HCT116 (cell line): ENCODE results near the gene PCDHGA11. TPM values are rescaled to one million over a fixed set of nuclear protein-coding genes. Genes with fewer than 3 reads are reported as not detected.

Experiments
- ATAC-seq: fragments of 200-7000 bp; cut with Tn5 transposase; 2 replicates; pipeline ENCODE4 v1.9.1; 2020; ENCODE audit warnings: mild to moderate bottlenecking, moderate library complexity
- BruUV-seq: library from RNA; stranded (reverse); fragments of 400-500 nt; replicated peaks from 2 replicates; lab custom pipeline; 2021; lab: Mats Ljungman, UMichigan
- CTCF ChIA-PET: fragments of 300-600 bp; sonication (Branson Sonifier 250); formaldehyde crosslinking; loops from one replicate; lab custom pipeline; 2021; ENCODE audit warnings: antibody characterized with exemption; lab: Charles Lee
- POLR2A ChIA-PET: fragments of 300-600, 350-600 bp; sonication (Branson Sonifier 250); formaldehyde crosslinking; loops from one replicate; lab custom pipeline; 2021; ENCODE audit warnings: antibody characterized with exemption; lab: Charles Lee
- RAD21 ChIA-PET, 2 experiments: fragments of 300-600 bp; sonication (Branson Sonifier 250); formaldehyde crosslinking; loops; one replicate each; lab custom pipeline; 2023; ENCODE audit warnings: low total read pairs in 2 of 2; ENCODE audit not compliant: uncharacterized antibody in 2 of 2, unreplicated experiment in 2 of 2, low non-redundant PET in 1 of 2; lab: Charles Lee
- DNase-seq: peaks from one replicate; pipeline ENCODE4 v3.0.0-alpha.2; 2010; ENCODE audit warnings: low read depth, low spot score
- H2AFZ ChIP-seq: fragments of 200-600 bp; shearing (Covaris generic), sonication (generic); 2 replicates; pipeline ENCODE4 v1.6.1; 2017; ENCODE audit warnings: low read depth, mixed run types, mixed read lengths, antibody characterized with exemption, low read length; ENCODE audit not compliant: poor library complexity, severe bottlenecking
- H3K27ac ChIP-seq: 2 replicates; pipeline ENCODE4 v1.5.1; 2012; ENCODE audit warnings: low read depth, low read length
- H3K27me3 ChIP-seq: fragments of 200-600 bp; sonication (generic); 2 replicates; pipeline ENCODE4 v1.6.1; 2016; ENCODE audit warnings: mixed run types, low read length, mixed read lengths; ENCODE audit not compliant: insufficient read depth
- H3K36me3 ChIP-seq, 2 experiments: fragments of 200-500 bp in 1 of 2; fragments of 200-600 bp in 1 of 2; sonication (Bioruptor generic) in 1 of 2; sonication (generic) in 1 of 2; 2 replicates each; pipeline versions ENCODE4 v1.5.1 to v1.6.1; 2014 to 2016; ENCODE audit warnings: low read length in 2 of 2, inconsistent platforms in 1 of 2, mixed read lengths in 1 of 2, mixed run types in 1 of 2; ENCODE audit not compliant: insufficient read depth in 2 of 2, control insufficient read depth in 1 of 2
- H3K4me1 ChIP-seq, 2 experiments: fragments of 200-600 bp in 1 of 2; sonication (generic) in 1 of 2; 2 replicates each; pipeline versions ENCODE4 v1.5.1 to v1.6.1; 2012 to 2017; ENCODE audit warnings: low read length in 2 of 2, inconsistent platforms in 1 of 2, mild to moderate bottlenecking in 1 of 2, mixed read lengths in 1 of 2, mixed run types in 1 of 2, moderate library complexity in 1 of 2; ENCODE audit not compliant: insufficient read depth in 2 of 2, control insufficient read depth in 1 of 2
- H3K4me2 ChIP-seq: fragments of 200-600 bp; sonication (generic); 2 replicates; pipeline ENCODE4 v1.6.1; 2017; ENCODE audit warnings: mixed run types, low read length, mixed read lengths
- H3K4me3 ChIP-seq, 2 experiments: fragments of 200-600 bp in 1 of 2; sonication (generic) in 1 of 2; replicated peaks in 1 of 2; 2 replicates each; pipeline ENCODE4 v1.5.1; 2011 to 2016; ENCODE audit warnings: low read length in 2 of 2, control low read depth in 1 of 2, low read depth in 1 of 2, mild to moderate bottlenecking in 1 of 2, mixed read lengths in 1 of 2, mixed run types in 1 of 2
- H3K79me2 ChIP-seq: fragments of 200-600 bp; sonication (generic); 2 replicates; pipeline ENCODE4 v1.6.1; 2017; ENCODE audit warnings: mild to moderate bottlenecking, mixed run types, low read length, moderate library complexity, mixed read lengths; ENCODE audit not compliant: insufficient read depth
- H3K9ac ChIP-seq: fragments of 200-600 bp; sonication (generic); 2 replicates; pipeline ENCODE4 v1.6.1; 2016; ENCODE audit warnings: low read length, mixed read lengths
- H3K9me2 ChIP-seq: fragments of 200-600 bp; sonication (generic), shearing (Covaris generic); 2 replicates; pipeline ENCODE4 v1.6.1; 2017; ENCODE audit warnings: mixed run types, mild to moderate bottlenecking, moderate library complexity; ENCODE audit not compliant: insufficient read depth
- H3K9me3 ChIP-seq, 2 experiments: fragments of 200-500 bp in 1 of 2; fragments of 200-600 bp in 1 of 2; sonication (Bioruptor generic) in 1 of 2; sonication (generic) in 1 of 2; 2 replicates each; pipeline ENCODE4 v1.6.1; 2014 to 2017; ENCODE audit warnings: low read length in 2 of 2, mixed read lengths in 2 of 2, inconsistent platforms in 1 of 2, low read depth in 1 of 2, mild to moderate bottlenecking in 1 of 2, mixed run types in 1 of 2, moderate library complexity in 1 of 2; ENCODE audit not compliant: control insufficient read depth in 1 of 2, insufficient read depth in 1 of 2
- H4K20me1 ChIP-seq: fragments of 200-600 bp; sonication (generic), shearing (Covaris generic); 2 replicates; pipeline ENCODE4 v1.6.1; 2017; ENCODE audit warnings: mixed run types, mild to moderate bottlenecking, moderate library complexity; ENCODE audit not compliant: insufficient read depth
- ATF3 ChIP-seq: IDR thresholded peaks from 2 replicates; pipeline ENCODE4 v1.6.1; 2012
- CEBPB ChIP-seq: IDR thresholded peaks from 2 replicates; pipeline ENCODE4 v1.6.1; 2012; ENCODE audit warnings: low read depth
- EGR1 ChIP-seq: IDR thresholded peaks from 2 replicates; pipeline ENCODE4 v1.6.1; 2012; ENCODE audit warnings: low read depth
- ELF1 ChIP-seq: IDR thresholded peaks from 2 replicates; pipeline ENCODE4 v1.6.1; 2012; ENCODE audit warnings: low read depth, borderline replicate concordance
- EZH2phosphoT487 ChIP-seq: fragments of 200-600 bp; IDR thresholded peaks from 2 replicates; pipeline ENCODE4 v1.6.1; 2018; ENCODE audit warnings: antibody characterized with exemption, borderline replicate concordance
- JUND ChIP-seq: IDR thresholded peaks from 2 replicates; pipeline ENCODE4 v1.6.1; 2012
- POLR2A ChIP-seq: IDR thresholded peaks from 2 replicates; pipeline ENCODE4 v1.7.0; 2011; ENCODE audit warnings: borderline replicate concordance; ENCODE audit not compliant: insufficient read depth, insufficient read length; ENCODE audit errors: extremely low read depth
- POLR2AphosphoS5 ChIP-seq: IDR thresholded peaks from 2 replicates; pipeline ENCODE4 v1.6.1; 2011; ENCODE audit warnings: mild to moderate bottlenecking, low read depth, low read length, moderate library complexity
- RAD21 ChIP-seq: IDR thresholded peaks from 2 replicates; pipeline ENCODE4 v1.6.1; 2012; ENCODE audit warnings: low read depth, mild to moderate bottlenecking
- SIN3A ChIP-seq: IDR thresholded peaks from 2 replicates; pipeline ENCODE4 v1.6.1; 2012; ENCODE audit warnings: low read depth
- SP1 ChIP-seq: IDR thresholded peaks from 2 replicates; pipeline ENCODE4 v1.6.1; 2012; ENCODE audit warnings: low read depth
- ZBTB33 ChIP-seq: IDR thresholded peaks from 2 replicates; pipeline ENCODE4 v1.6.1; 2011; ENCODE audit warnings: mild to moderate bottlenecking, low read length, moderate library complexity; ENCODE audit not compliant: insufficient replicate concordance; ENCODE audit errors: extremely low read depth
- ZFX ChIP-seq: fragments of 450-650 bp; IDR thresholded peaks from 2 replicates; pipeline ENCODE4 v1.6.1; 2017
- ZNF274 ChIP-seq: fragments of 200-500 bp; sonication (Bioruptor generic); IDR thresholded peaks from 2 replicates; pipeline ENCODE4 v1.6.1; 2014; ENCODE audit warnings: mild to moderate bottlenecking, low read depth, low read length, inconsistent platforms
- intact Hi-C: fragments of 100-400 bp; cut with micrococcal nuclease; formaldehyde crosslinking; loops from 2 replicates; pipeline ENCODE4 v1.10.0; 2022
- total RNA-seq: library from RNA; stranded (reverse); gene quantifications from one replicate; pipeline ENCODE4 v1.2.1, GENCODE V29; 2021; ENCODE audit not compliant: unreplicated experiment
- TF ChIP-seq, protein P1 (sequence below): IDR thresholded peaks from 2 replicates; pipeline ENCODE4 v1.6.1; 2012; ENCODE audit warnings: low read depth
- TF ChIP-seq, protein P2 (sequence below): IDR thresholded peaks from 2 replicates; pipeline ENCODE4 v1.6.1; 2012

PCDHGA11 gene
- total RNA-seq, 1 experiment from 2014 or later = 0.39 TPM

GRCh38 chr5:141427783-141428426, 7.1 kb downstream of the PCDHGA11 start:
- H3K4me3 ChIP-seq = no peak overlapping the region
- H3K4me1 ChIP-seq = no peaks in the 10 kb centered on the region
- no peak overlapping the region for H3K9ac ChIP-seq
- H3K27me3 ChIP-seq = no peaks in the 10 kb centered on the region
- H4K20me1 ChIP-seq = no peaks in the 10 kb centered on the region
- DNase-seq (no peak), ATAC-seq (no peak)
- H3K36me3 ChIP-seq = no peaks in the 10 kb centered on the region
- no peak overlapping the region for H3K4me2 ChIP-seq
- TF ChIP-seq POLR2A (no peak), CEBPB (no peak), POLR2AphosphoS5 (no peak), ZFX (no peak), SP1 (no peak), JUND (no peak), EGR1 (no peak), SIN3A (no peak), RAD21 (no peak), ZBTB33 (no peak), ATF3 (no peak), EZH2phosphoT487 (no peak), ZNF274 (no peak), ELF1 (no peak)
- TF ChIP-seq, protein P1, sequence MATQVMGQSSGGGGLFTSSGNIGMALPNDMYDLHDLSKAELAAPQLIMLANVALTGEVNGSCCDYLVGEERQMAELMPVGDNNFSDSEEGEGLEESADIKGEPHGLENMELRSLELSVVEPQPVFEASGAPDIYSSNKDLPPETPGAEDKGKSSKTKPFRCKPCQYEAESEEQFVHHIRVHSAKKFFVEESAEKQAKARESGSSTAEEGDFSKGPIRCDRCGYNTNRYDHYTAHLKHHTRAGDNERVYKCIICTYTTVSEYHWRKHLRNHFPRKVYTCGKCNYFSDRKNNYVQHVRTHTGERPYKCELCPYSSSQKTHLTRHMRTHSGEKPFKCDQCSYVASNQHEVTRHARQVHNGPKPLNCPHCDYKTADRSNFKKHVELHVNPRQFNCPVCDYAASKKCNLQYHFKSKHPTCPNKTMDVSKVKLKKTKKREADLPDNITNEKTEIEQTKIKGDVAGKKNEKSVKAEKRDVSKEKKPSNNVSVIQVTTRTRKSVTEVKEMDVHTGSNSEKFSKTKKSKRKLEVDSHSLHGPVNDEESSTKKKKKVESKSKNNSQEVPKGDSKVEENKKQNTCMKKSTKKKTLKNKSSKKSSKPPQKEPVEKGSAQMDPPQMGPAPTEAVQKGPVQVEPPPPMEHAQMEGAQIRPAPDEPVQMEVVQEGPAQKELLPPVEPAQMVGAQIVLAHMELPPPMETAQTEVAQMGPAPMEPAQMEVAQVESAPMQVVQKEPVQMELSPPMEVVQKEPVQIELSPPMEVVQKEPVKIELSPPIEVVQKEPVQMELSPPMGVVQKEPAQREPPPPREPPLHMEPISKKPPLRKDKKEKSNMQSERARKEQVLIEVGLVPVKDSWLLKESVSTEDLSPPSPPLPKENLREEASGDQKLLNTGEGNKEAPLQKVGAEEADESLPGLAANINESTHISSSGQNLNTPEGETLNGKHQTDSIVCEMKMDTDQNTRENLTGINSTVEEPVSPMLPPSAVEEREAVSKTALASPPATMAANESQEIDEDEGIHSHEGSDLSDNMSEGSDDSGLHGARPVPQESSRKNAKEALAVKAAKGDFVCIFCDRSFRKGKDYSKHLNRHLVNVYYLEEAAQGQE = no peak
- TF ChIP-seq, protein P2, sequence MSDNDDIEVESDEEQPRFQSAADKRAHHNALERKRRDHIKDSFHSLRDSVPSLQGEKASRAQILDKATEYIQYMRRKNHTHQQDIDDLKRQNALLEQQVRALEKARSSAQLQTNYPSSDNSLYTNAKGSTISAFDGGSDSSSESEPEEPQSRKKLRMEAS = no peak
- no peak overlapping the region for H3K27ac ChIP-seq
- H3K9me3 ChIP-seq = peaks cover 0 to 8% of the 10 kb centered on the region in 2 experiments; a peak in 2 of 4 replicates
- intact Hi-C loops = no loop called here
- no TSS peak for BruUV-seq
- ChIA-PET POLR2A (no interaction called here), CTCF (no interaction called here), RAD21 (no interaction called here)
- no peaks in the 10 kb centered on the region for H3K79me2 ChIP-seq
- H3K9me2 ChIP-seq = no peaks in the 10 kb centered on the region
- H2AFZ ChIP-seq = no peak overlapping the region
